B cell (primary cell): ENCODE measurements around the gene WFDC1. TPM values are rescaled to one million over a fixed set of nuclear protein-coding genes. Genes with fewer than 3 reads are reported as not detected.

Experiments
- ATAC-seq: fragments of 200-7000 bp; cut with Tn5 transposase; one replicate; pipeline ENCODE4 v1.10.0; 2021; ENCODE audit warnings: low read depth, mild to moderate bottlenecking, moderate number of reproducible peaks, moderate library complexity
- CTCF ChIA-PET: fragments of 350-600 bp; sonication (Branson Sonifier 250); formaldehyde crosslinking; loops from one replicate; lab custom pipeline; 2021; ENCODE audit warnings: antibody characterized with exemption, inconsistent platforms; lab: Charles Lee
- POLR2A ChIA-PET: fragments of 350-600 bp; sonication (Branson Sonifier 250); formaldehyde crosslinking; loops from one replicate; lab custom pipeline; 2021; ENCODE audit warnings: antibody characterized with exemption; lab: Charles Lee
- DNase-seq: peaks from one replicate; pipeline ENCODE4 v3.0.0; 2013
- H2AFZ ChIP-seq: 2 replicates; pipeline ENCODE4 v1.6.1; 2012; ENCODE audit warnings: mild to moderate bottlenecking, low read depth, low read length; ENCODE audit not compliant: insufficient read depth, poor library complexity, severe bottlenecking
- H3K27ac ChIP-seq, 2 donors: 1 replicate in 1 of 2; 2 replicates in 1 of 2; pipeline ENCODE4 v1.5.1; 2012 to 2013; ENCODE audit warnings: low read length in 2 of 2, mild to moderate bottlenecking in 2 of 2, moderate library complexity in 1 of 2
- H3K27me3 ChIP-seq, 4 experiments: fragments of 200-600 bp in 1 of 4; sonication (generic) in 1 of 4; replicated peaks in 1 of 4; 1 replicate in 2 of 4; 2 replicates in 2 of 4; pipeline versions ENCODE4 v1.6.1 to v1.7.0; 2013 to 2016; ENCODE audit warnings: low read length in 3 of 4, mild to moderate bottlenecking in 2 of 4, mixed read lengths in 1 of 4, moderate library complexity in 1 of 4; ENCODE audit not compliant: insufficient read depth in 4 of 4, control insufficient read depth in 3 of 4; ENCODE audit errors: control extremely low read depth in 1 of 4
- H3K36me3 ChIP-seq, 2 experiments: replicated peaks in 1 of 2; 1 replicate in 1 of 2; 2 replicates in 1 of 2; pipeline versions ENCODE4 v1.6.1 to v1.7.1; 2013; ENCODE audit warnings: low read length in 1 of 2; ENCODE audit not compliant: insufficient read depth in 2 of 2, control insufficient read depth in 1 of 2; ENCODE audit errors: control extremely low read depth in 1 of 2, extremely low read depth in 1 of 2
- H3K4me1 ChIP-seq, 2 donors: fragments of 200-600 bp in 1 of 2; sonication (generic) in 1 of 2; 1 replicate in 1 of 2; 2 replicates in 1 of 2; pipeline versions ENCODE4 v1.5.1 to v1.6.1; 2013 to 2017; ENCODE audit warnings: low read length in 2 of 2; ENCODE audit not compliant: control insufficient read depth in 2 of 2, insufficient read depth in 2 of 2
- H3K4me2 ChIP-seq: replicated peaks from 2 replicates; pipeline ENCODE3; 2012; ENCODE audit warnings: mild to moderate bottlenecking, low read depth, low read length; ENCODE audit not compliant: poor library complexity, severe bottlenecking
- H3K4me3 ChIP-seq, 5 experiments: fragments of 200-600 bp in 1 of 5; sonication (generic) in 1 of 5; 1 replicate in 3 of 5; 2 replicates in 2 of 5; pipeline versions ENCODE4 v1.5.1 to v1.7.0; 2011 to 2016; ENCODE audit warnings: low read length in 4 of 5, mild to moderate bottlenecking in 4 of 5, low read depth in 2 of 5, control low read depth in 1 of 5, moderate library complexity in 1 of 5; ENCODE audit not compliant: insufficient read depth in 1 of 5; ENCODE audit errors: control extremely low read depth in 1 of 5, extremely low read depth in 1 of 5
- H3K79me2 ChIP-seq: fragments of 200-600 bp; sonication (generic); one replicate; pipeline ENCODE4 v1.6.0; 2016; ENCODE audit warnings: low read length; ENCODE audit not compliant: control insufficient read depth, insufficient read depth
- H3K9ac ChIP-seq: fragments of 200-600 bp; sonication (generic); 2 replicates; pipeline ENCODE4 v1.6.1; 2017; ENCODE audit warnings: mild to moderate bottlenecking, low read length, moderate library complexity
- H3K9me3 ChIP-seq, 3 donors: one replicate each; pipeline versions ENCODE4 v1.6.1 to v1.7.1; 2013; ENCODE audit warnings: low read length in 2 of 3; ENCODE audit not compliant: control insufficient read depth in 2 of 3, insufficient read depth in 1 of 3; ENCODE audit errors: control extremely low read depth in 1 of 3
- H4K20me1 ChIP-seq: 2 replicates; pipeline ENCODE4 v1.6.0; 2012; ENCODE audit warnings: mild to moderate bottlenecking, low read length; ENCODE audit not compliant: insufficient read depth, control insufficient read depth, poor library complexity, severe bottlenecking
- H3K27ac Mint-ChIP-seq: one replicate; pipeline ENCODE4 v1.8.0; 2021; ENCODE audit warnings: mixed read lengths
- H3K27me3 Mint-ChIP-seq: one replicate; pipeline ENCODE4 v1.8.0; 2021; ENCODE audit warnings: mixed read lengths
- H3K4me1 Mint-ChIP-seq: one replicate; pipeline ENCODE4 v1.8.0; 2021; ENCODE audit warnings: mixed read lengths
- H3K4me3 Mint-ChIP-seq: one replicate; pipeline ENCODE4 v1.8.0; 2021; ENCODE audit warnings: mixed read lengths
- H3K9me3 Mint-ChIP-seq: one replicate; pipeline ENCODE4 v1.8.0; 2022; ENCODE audit warnings: mixed read lengths; ENCODE audit not compliant: insufficient read depth
- EZH2 ChIP-seq: IDR thresholded peaks from 2 replicates; pipeline ENCODE4 v1.6.1; 2012; ENCODE audit warnings: borderline replicate concordance, low read depth, mild to moderate bottlenecking, moderate library complexity, low read length; ENCODE audit not compliant: insufficient read depth, poor library complexity, severe bottlenecking
- WGBS: methylation state at CpG from one replicate; pipeline ENCODE4 v1.1.5; 2013; ENCODE audit warnings: missing lambda C conversion rate; ENCODE audit not compliant: insufficient coverage; 5-methylcytosine and 5-hydroxymethylcytosine counted together
- intact Hi-C: fragments of 100-400 bp; cut with micrococcal nuclease; formaldehyde crosslinking; loops from one replicate; pipeline ENCODE4 v1.10.0; 2022
- polyA plus RNA-seq: library from polyadenylated mRNA; depleted of rRNA; stranded (reverse); fragments of >200 nt; gene quantifications from 2 replicates; pipeline ENCODE4 v1.2.3, GENCODE V29; 2012
- total RNA-seq, 2 donors: library from RNA; stranded (reverse); fragments of 120-200 nt in 1 of 2; gene quantifications; 1 replicate in 1 of 2; 2 replicates in 1 of 2; pipeline versions ENCODE4 v1.2.3 to v1.2.4, GENCODE V29; 2013 to 2022
- TF ChIP-seq, protein P1 (sequence below): fragments of 200-600 bp; IDR thresholded peaks from one replicate; pipeline ENCODE4 v1.8.0; 2022; ENCODE audit warnings: antibody characterized with exemption, mild to moderate bottlenecking

WFDC1 gene
- total and polyA plus RNA-seq, 2 donors (not counting 1 experiment from before 2014, with no cell fraction given): not detected

DNA sequence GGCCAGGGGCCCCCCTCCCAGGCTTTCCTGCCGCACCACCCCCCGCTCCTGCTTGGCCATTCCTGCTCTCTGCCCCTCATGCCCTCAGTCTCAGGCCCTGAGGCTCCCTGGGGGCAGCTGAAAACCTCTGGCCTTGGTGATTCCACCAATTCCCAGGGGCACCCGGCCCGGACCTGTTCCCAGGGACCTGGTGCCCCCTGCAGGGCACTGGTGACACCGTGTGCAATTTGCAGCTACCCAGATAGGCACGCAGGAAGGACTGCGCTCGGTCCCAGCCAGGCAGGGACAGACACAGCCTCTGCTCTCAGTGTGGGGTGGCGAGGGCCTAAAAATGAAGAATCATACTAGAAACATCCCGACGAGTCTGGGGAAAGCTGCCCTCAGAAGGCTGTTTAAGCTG, 13.4 kb downstream of the WFDC1 start:
- POLR2A ChIA-PET: no interaction called here
- no peaks in the 10 kb centered on the region for H3K4me1 Mint-ChIP-seq
- WGBS: 36% methylated on average over 11 of the region's 11 CpGs
- no peak overlapping the region for H3K4me3 ChIP-seq
- CTCF ChIA-PET: no interaction called here
- peaks cover 44% of the 10 kb centered on the region for H3K27me3 Mint-ChIP-seq
- TF ChIP-seq EZH2: no peak
- TF ChIP-seq, protein P1, sequence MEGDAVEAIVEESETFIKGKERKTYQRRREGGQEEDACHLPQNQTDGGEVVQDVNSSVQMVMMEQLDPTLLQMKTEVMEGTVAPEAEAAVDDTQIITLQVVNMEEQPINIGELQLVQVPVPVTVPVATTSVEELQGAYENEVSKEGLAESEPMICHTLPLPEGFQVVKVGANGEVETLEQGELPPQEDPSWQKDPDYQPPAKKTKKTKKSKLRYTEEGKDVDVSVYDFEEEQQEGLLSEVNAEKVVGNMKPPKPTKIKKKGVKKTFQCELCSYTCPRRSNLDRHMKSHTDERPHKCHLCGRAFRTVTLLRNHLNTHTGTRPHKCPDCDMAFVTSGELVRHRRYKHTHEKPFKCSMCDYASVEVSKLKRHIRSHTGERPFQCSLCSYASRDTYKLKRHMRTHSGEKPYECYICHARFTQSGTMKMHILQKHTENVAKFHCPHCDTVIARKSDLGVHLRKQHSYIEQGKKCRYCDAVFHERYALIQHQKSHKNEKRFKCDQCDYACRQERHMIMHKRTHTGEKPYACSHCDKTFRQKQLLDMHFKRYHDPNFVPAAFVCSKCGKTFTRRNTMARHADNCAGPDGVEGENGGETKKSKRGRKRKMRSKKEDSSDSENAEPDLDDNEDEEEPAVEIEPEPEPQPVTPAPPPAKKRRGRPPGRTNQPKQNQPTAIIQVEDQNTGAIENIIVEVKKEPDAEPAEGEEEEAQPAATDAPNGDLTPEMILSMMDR: no peak
- H3K27ac ChIP-seq: no peak overlapping the region
- H3K9me3 Mint-ChIP-seq: no peaks in the 10 kb centered on the region
- no peak overlapping the region for H3K4me3 Mint-ChIP-seq
- H3K4me2 ChIP-seq: no peak overlapping the region
- H3K9me3 ChIP-seq: no peaks in the 10 kb centered on the region
- H3K36me3 ChIP-seq: no peaks in the 10 kb centered on the region
- no peaks in the 10 kb centered on the region for H4K20me1 ChIP-seq
- H3K4me1 ChIP-seq: no peaks in the 10 kb centered on the region
- no peak for DNase-seq
- no peak overlapping the region for H3K9ac ChIP-seq
- peaks cover 0 to 10% (median 0%) of the 10 kb centered on the region in 4 experiments for H3K27me3 ChIP-seq
- H3K27ac Mint-ChIP-seq: no peak overlapping the region
- no peak for ATAC-seq
- intact Hi-C loops: no loop called here
- H2AFZ ChIP-seq: no peak overlapping the region
- H3K79me2 ChIP-seq: no peaks in the 10 kb centered on the region

DNA sequence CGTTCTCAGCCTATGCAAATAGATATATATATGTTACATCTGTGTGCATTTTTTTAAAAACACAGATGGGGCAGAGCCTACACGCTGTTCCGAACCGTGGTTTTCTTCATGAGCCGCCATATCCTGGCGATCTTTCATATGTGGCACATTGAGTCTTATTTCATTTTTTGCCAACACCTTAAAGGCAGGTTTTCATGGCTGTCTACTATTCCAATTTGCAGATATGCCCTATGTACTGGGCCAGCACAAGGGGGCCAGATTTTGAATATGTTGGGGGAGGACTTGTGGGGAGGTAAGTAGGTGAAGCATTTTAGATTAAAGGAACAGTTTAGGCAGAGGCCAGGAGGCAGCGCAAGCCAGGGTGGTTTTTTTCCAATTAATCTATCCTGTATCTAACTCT, 16.0 kb downstream of the WFDC1 start:
- ATAC-seq: no peak
- H4K20me1 ChIP-seq: no peaks in the 10 kb centered on the region
- TF ChIP-seq EZH2: no peak
- TF ChIP-seq, protein P1: no peak
- H3K4me3 ChIP-seq: no peak overlapping the region
- H3K27ac ChIP-seq: no peak overlapping the region
- H3K36me3 ChIP-seq: no peaks in the 10 kb centered on the region
- H3K4me1 ChIP-seq: no peaks in the 10 kb centered on the region
- no peak overlapping the region for H3K9ac ChIP-seq
- POLR2A ChIA-PET: no interaction called here
- peaks cover 0 to 15% (median 0%) of the 10 kb centered on the region in 4 experiments for H3K27me3 ChIP-seq
- Mint-ChIP-seq H3K4me1 (no peaks in the 10 kb centered on the region), H3K9me3 (no peaks in the 10 kb centered on the region), H3K4me3 (no peak overlapping the region), H3K27me3 (peaks cover 58% of the 10 kb centered on the region), H3K27ac (no peak overlapping the region)
- no peaks in the 10 kb centered on the region for H3K9me3 ChIP-seq
- CTCF ChIA-PET: no interaction called here
- intact Hi-C loops: no loop called here
- H3K79me2 ChIP-seq: no peaks in the 10 kb centered on the region
- DNase-seq: no peak
- H3K4me2 ChIP-seq: no peak overlapping the region
- no peak overlapping the region for H2AFZ ChIP-seq
- WGBS: no CpG with 5 or more reads among the region's 7 CpGs
